Endothelial cell (in vitro differentiated cells): ENCODE results near the gene CHRNA3. TPM values are rescaled to one million over a fixed set of nuclear protein-coding genes. Genes with fewer than 3 reads are reported as not detected.

Experiments
- DNase-seq: peaks from one replicate; pipeline ENCODE4 v3.0.0; 2021; ENCODE audit warnings: low spot score
- H3K27ac Mint-ChIP-seq: one replicate; pipeline ENCODE4 v1.8.0; 2021; ENCODE audit warnings: mixed read lengths, inconsistent platforms; ENCODE audit not compliant: unreplicated experiment
- H3K27me3 Mint-ChIP-seq: one replicate; pipeline ENCODE4 v1.8.0; 2021; ENCODE audit warnings: mild to moderate bottlenecking, moderate library complexity, mixed read lengths, inconsistent platforms; ENCODE audit not compliant: unreplicated experiment
- H3K36me3 Mint-ChIP-seq: one replicate; pipeline ENCODE4 v1.8.0; 2021; ENCODE audit warnings: mild to moderate bottlenecking, low read depth, mixed read lengths, inconsistent platforms; ENCODE audit not compliant: unreplicated experiment
- H3K4me1 Mint-ChIP-seq: one replicate; pipeline ENCODE4 v1.8.0; 2021; ENCODE audit warnings: mild to moderate bottlenecking, mixed read lengths, inconsistent platforms; ENCODE audit not compliant: unreplicated experiment
- H3K4me3 Mint-ChIP-seq: one replicate; pipeline ENCODE4 v1.8.0; 2021; ENCODE audit warnings: mild to moderate bottlenecking, mixed read lengths, inconsistent platforms; ENCODE audit not compliant: unreplicated experiment
- H3K9me3 Mint-ChIP-seq: one replicate; pipeline ENCODE4 v1.8.0; 2021; ENCODE audit warnings: mixed read lengths, inconsistent platforms; ENCODE audit not compliant: unreplicated experiment
- CTCF ChIP-seq: fragments of 200-600 bp; sonication (generic); IDR thresholded peaks from one replicate; pipeline ENCODE4 v1.5.0; 2021; ENCODE audit warnings: antibody characterized with exemption; ENCODE audit not compliant: unreplicated experiment
- total RNA-seq: library from RNA; stranded (reverse); fragmentation: NEBNext Ultra II Directional; extraction: Animal tissue kit (Norgen Biotek cat#: 25700); gene quantifications from one replicate; pipeline ENCODE4 v1.2.1, GENCODE V29; 2021; ENCODE audit not compliant: unreplicated experiment

The CHRNA3 gene
- total RNA-seq, 1 donor from 2014 or later, result 0.74 TPM

- H3K36me3 Mint-ChIP-seq, result no peaks in the 10 kb centered on the region
- peaks cover 7% of the 10 kb centered on the region for H3K27me3 Mint-ChIP-seq
- peak overlapping the region; percentile 23 for H3K4me3 Mint-ChIP-seq
- H3K9me3 Mint-ChIP-seq, result no peaks in the 10 kb centered on the region
- no peak for DNase-seq
- no peak overlapping the region for H3K27ac Mint-ChIP-seq
- peaks cover 5% of the 10 kb centered on the region for H3K4me1 Mint-ChIP-seq
- TF ChIP-seq CTCF, result no peak
These were observed 21.5 kb upstream of the CHRNA3 start for GRCh38 chr15:78642331-78642730.

- H3K27ac Mint-ChIP-seq, result no peak overlapping the region
These were observed 21.0 kb upstream of the CHRNA3 start for GRCh38 chr15:78641749-78642275.

GRCh38 chr15:78641102-78641748, 20.4 kb upstream of the CHRNA3 start, which contains the start of gene CHRNB4:
TSS of gene CHRNB4 (minus strand) at chr15:78641210. CDS start at chr15:78641133, 77 bp downstream.
- no peak within 1 kb of the TSS for H3K27ac Mint-ChIP-seq
- H3K4me3 Mint-ChIP-seq, result peak within 1 kb of the TSS; percentile 83
- peaks cover 5% of the 10 kb centered on the region for H3K4me1 Mint-ChIP-seq
- H3K27me3 Mint-ChIP-seq, result peaks cover 7% of the 10 kb centered on the region
- DNase-seq, result peak; percentile 48
- no peak for TF ChIP-seq CTCF
- H3K9me3 Mint-ChIP-seq, result no peaks in the 10 kb centered on the region
- H3K36me3 Mint-ChIP-seq, result no peaks in the 10 kb centered on the region

More at GRCh38 chr15:78641749-78642275, 21.0 kb upstream of the CHRNA3 start:
- Mint-ChIP-seq H3K27me3 (peaks cover 7% of the 10 kb centered on the region), H3K9me3 (no peaks in the 10 kb centered on the region), H3K4me1 (peaks cover 5% of the 10 kb centered on the region), H3K36me3 (no peaks in the 10 kb centered on the region), H3K4me3 (peak overlapping the region; percentile 83)
- DNase-seq, result no peak
- no peak for TF ChIP-seq CTCF

- H3K4me3 Mint-ChIP-seq, result peak overlapping the region; percentile 37
- no peaks in the 10 kb centered on the region for H3K9me3 Mint-ChIP-seq
- TF ChIP-seq CTCF, result no peak
These were observed 19.8 kb upstream of the CHRNA3 start for GRCh38 chr15:78640527-78641101.

More at GRCh38 chr15:78640527-78641101, 19.8 kb upstream of the CHRNA3 start:
- Mint-ChIP-seq H3K27ac (no peak overlapping the region), H3K36me3 (no peaks in the 10 kb centered on the region), H3K27me3 (peaks cover 7% of the 10 kb centered on the region), H3K4me1 (peaks cover 5% of the 10 kb centered on the region)
- no peak for DNase-seq
